Inflammatory macrophage treated with lipopolysaccharide for 4 hours (primary cell): ENCODE measurements around the gene PPP1R12B.

ENCODE experiments used
- DNase-seq: peaks from one replicate; pipeline ENCODE4 v3.0.0-alpha.2; 2020

Gene PPP1R12B, protein sequence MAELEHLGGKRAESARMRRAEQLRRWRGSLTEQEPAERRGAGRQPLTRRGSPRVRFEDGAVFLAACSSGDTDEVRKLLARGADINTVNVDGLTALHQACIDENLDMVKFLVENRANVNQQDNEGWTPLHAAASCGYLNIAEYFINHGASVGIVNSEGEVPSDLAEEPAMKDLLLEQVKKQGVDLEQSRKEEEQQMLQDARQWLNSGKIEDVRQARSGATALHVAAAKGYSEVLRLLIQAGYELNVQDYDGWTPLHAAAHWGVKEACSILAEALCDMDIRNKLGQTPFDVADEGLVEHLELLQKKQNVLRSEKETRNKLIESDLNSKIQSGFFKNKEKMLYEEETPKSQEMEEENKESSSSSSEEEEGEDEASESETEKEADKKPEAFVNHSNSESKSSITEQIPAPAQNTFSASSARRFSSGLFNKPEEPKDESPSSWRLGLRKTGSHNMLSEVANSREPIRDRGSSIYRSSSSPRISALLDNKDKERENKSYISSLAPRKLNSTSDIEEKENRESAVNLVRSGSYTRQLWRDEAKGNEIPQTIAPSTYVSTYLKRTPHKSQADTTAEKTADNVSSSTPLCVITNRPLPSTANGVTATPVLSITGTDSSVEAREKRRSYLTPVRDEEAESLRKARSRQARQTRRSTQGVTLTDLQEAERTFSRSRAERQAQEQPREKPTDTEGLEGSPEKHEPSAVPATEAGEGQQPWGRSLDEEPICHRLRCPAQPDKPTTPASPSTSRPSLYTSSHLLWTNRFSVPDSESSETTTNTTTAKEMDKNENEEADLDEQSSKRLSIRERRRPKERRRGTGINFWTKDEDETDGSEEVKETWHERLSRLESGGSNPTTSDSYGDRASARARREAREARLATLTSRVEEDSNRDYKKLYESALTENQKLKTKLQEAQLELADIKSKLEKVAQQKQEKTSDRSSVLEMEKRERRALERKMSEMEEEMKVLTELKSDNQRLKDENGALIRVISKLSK

DNA sequence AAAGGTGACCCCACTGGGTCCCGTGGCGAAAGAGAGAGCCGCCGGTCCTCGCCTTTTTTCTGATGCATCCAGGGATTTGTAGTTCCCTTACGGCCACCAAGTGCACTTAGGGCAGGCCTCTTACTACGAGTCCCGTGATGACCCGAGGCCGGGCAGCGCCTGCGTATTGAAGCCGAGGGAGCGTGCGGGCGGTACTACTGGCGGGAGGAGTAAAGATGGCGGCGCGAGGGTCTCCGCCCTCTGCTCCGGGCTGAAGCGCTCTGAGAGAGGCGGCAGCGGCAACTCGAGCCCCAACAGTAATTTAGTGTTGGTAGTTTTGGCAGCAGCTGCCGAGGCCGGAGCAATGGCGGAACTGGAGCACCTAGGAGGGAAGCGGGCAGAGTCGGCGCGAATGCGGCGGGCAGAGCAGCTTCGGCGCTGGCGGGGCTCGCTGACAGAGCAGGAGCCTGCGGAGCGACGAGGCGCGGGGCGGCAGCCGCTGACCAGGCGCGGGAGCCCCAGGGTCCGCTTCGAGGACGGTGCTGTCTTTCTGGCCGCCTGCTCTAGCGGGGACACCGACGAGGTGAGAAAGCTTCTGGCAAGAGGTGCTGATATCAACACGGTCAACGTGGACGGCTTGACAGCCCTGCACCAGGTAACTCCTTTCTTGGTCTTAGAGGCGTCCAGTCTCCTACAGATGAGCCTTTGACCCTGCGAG is at the start of gene PPP1R12B:
Gene PPP1R12B (plus strand): TSS at position 191 of the 697 bp plus-strand sequence. CDS start 153 bp downstream, at position 344.
- DNase-seq = peak; percentile 99

GRCh38 chr1:202302166-202302565 is 46.3 kb upstream of the PPP1R12B start:
- DNase-seq = no peak

- DNase-seq = no peak
Observed at GRCh38 chr1:202304375-202304774, 44.1 kb upstream of the PPP1R12B start.

- DNase-seq = no peak
Observed at GRCh38 chr1:202305168-202305567, 43.3 kb upstream of the PPP1R12B start.

GRCh38 chr1:202306535-202307345 is 41.8 kb upstream of the PPP1R12B start:
- DNase-seq = no peak

- DNase-seq = no peak
Observed at GRCh38 chr1:202310071-202310725, 38.3 kb upstream of the PPP1R12B start.

- DNase-seq = no peak
Observed at GRCh38 chr1:202310746-202311145, 37.8 kb upstream of the PPP1R12B start.

DNA sequence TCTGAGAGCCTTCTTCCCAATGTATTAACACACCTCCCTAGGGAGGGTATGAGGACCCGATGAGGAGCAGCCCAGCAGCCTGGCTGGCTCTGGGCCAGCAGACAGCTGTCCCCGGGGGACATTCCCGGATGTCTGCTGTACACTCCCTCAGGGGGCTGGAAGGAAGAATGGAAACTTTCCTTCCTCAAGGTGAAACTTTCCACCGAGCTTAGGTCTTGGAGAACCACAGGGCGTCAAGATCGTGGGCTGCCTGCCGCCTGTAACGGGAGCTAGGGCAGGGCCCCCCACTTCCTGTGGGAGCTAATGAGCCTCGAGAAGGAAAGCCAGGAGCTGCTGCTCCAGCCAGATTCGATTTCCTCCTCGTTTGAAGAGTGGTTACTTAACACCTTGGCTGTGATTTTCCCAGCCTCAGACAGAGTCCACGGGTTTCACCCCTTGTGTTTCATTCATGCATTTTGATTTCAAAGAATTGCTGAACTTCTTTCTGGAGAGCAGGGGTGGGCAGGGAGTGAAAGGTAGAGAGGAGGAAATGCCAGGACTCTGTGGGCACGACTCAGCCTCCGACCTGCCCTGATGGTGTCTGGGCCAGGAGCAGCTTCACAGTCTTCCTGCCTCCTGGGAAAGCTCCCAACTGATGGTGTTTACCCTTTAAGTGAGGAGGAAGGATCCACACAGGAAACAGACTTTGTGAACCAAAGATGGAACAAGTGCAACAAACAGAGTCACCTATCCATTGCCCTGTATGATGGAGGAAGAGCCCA is 36.4 kb upstream of the PPP1R12B start:
- DNase-seq = no peak

GRCh38 chr1:202315576-202316168 is 32.8 kb upstream of the PPP1R12B start:
- peak; percentile 62 for DNase-seq

GRCh38 chr1:202316186-202316585 is 32.3 kb upstream of the PPP1R12B start:
- no peak for DNase-seq

- DNase-seq = no peak
Observed at GRCh38 chr1:202317941-202318925, 30.3 kb upstream of the PPP1R12B start.

GRCh38 chr1:202319381-202320080 is 29.0 kb upstream of the PPP1R12B start:
- DNase-seq = no peak

- DNase-seq = no peak
Observed at GRCh38 chr1:202320081-202320405, 28.5 kb upstream of the PPP1R12B start.

GRCh38 chr1:202323731-202324130 is 24.8 kb upstream of the PPP1R12B start:
- DNase-seq = no peak

DNA sequence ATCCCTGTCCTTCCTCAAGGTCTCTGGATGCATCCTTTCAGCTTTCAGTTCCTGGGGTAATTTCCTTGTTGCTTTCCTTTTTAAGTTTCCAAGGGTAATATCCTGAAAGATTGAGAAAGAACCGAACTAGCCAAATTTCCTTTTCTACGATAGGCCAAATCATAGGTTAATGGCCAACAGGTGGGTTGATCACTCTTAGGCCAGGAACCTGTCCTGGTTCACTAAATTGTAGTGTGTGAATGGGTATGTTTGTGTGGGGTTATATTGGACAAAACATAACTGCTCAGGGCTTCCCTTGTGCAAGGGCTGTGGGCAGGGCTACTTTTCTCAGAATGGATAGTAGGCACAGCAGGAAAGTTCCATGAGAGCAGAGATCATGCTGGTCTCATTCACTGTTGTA is 23.9 kb upstream of the PPP1R12B start:
- no peak for DNase-seq

DNA sequence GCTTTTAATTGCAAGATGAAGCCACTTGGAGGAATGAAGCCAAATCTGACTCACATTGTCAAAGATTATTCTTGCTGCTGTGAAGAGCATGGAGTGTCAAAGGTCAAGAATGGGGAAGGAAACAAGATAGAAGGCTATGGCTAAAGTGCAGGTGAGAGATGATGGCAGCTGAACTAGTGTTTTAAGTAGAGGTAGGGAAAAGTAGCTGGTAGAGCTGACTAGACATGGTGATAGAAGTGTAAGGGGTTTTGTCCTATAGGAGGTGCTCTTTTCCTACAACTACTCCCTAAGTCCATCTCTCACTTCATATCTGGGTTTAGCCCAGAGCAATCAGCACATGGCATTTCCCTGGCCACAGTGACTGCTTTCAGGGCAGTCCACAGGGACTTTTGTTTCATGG is 18.6 kb upstream of the PPP1R12B start:
- no peak for DNase-seq

- no peak for DNase-seq
Observed at GRCh38 chr1:202333861-202334260, 14.6 kb upstream of the PPP1R12B start.

GRCh38 chr1:202343652-202344349 is 4.7 kb upstream of the PPP1R12B start:
- peak; percentile 56 for DNase-seq
